Osteocyte (in vitro differentiated cells): ENCODE data around the gene RHOD. TPM values are rescaled to one million over a fixed set of nuclear protein-coding genes. Genes with fewer than 3 reads are reported as not detected.

Source experiments
- DNase-seq: peaks from one replicate; pipeline ENCODE4 v3.0.0; 2021; ENCODE audit warnings: mixed read lengths; ENCODE audit not compliant: unreplicated experiment; ENCODE audit errors: extremely low spot score
- H3K27ac Mint-ChIP-seq: one replicate; pipeline ENCODE4 v1.8.0; 2021; ENCODE audit warnings: mild to moderate bottlenecking, mixed read lengths; ENCODE audit not compliant: unreplicated experiment
- H3K27me3 Mint-ChIP-seq: one replicate; pipeline ENCODE4 v1.8.0; 2021; ENCODE audit warnings: mixed read lengths; ENCODE audit not compliant: unreplicated experiment
- H3K36me3 Mint-ChIP-seq: one replicate; pipeline ENCODE4 v1.8.0; 2021; ENCODE audit warnings: mixed read lengths; ENCODE audit not compliant: unreplicated experiment
- H3K4me1 Mint-ChIP-seq: one replicate; pipeline ENCODE4 v1.8.0; 2021; ENCODE audit warnings: mixed read lengths; ENCODE audit not compliant: unreplicated experiment
- H3K4me3 Mint-ChIP-seq: one replicate; pipeline ENCODE4 v1.8.0; 2021; ENCODE audit warnings: mild to moderate bottlenecking, moderate library complexity, mixed read lengths; ENCODE audit not compliant: unreplicated experiment
- H3K9me3 Mint-ChIP-seq: one replicate; pipeline ENCODE4 v1.8.0; 2021; ENCODE audit warnings: mixed read lengths; ENCODE audit not compliant: unreplicated experiment
- CTCF ChIP-seq: fragments of 200-600 bp; sonication (generic); IDR thresholded peaks from 2 replicates; pipeline ENCODE4 v1.5.0; 2021; ENCODE audit warnings: antibody characterized with exemption, mild to moderate bottlenecking, moderate library complexity
- total RNA-seq: library from RNA; stranded (reverse); gene quantifications from 2 replicates; pipeline ENCODE4 v1.2.1, GENCODE V29; 2021

RHOD gene
- total RNA-seq, 1 donor from 2014 or later: 9.4 TPM

DNA sequence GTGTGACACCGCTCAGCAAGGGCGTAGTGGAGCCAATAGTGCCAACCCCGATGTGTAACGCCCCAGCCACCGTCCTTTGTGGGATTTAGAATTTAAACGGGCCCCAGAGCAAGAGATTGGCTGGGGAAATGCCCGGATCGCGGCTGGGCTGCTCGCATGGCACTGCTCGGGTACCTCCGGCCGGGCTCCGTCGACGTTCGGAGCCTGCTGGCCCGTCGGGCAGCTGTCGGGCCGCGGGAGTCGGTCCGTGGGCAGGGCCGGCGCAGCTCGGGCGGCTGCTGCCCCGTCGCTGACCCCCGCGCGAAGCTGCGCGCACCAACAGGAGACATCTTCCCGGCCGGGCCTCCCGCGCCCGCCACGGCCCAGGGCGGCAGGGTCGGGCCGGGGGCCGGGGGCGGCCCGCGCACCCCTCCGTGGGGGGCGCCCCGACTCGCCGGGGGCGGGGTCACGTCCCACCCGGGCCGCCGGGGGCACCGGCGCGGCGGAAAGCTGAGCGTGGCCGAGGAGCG is 61.1 kb downstream of the RHOD start:
- no peak for DNase-seq
- H3K27me3 Mint-ChIP-seq: no peaks in the 10 kb centered on the region

GRCh38 chr11:67118181-67118766 is 61.6 kb downstream of the RHOD start:
- TF ChIP-seq CTCF: no peak
- Mint-ChIP-seq H3K9me3 (no peaks in the 10 kb centered on the region), H3K36me3 (no peaks in the 10 kb centered on the region), H3K4me1 (peaks cover 14% of the 10 kb centered on the region), H3K27ac (peak overlapping the region; percentile 34), H3K4me3 (no peak overlapping the region), H3K27me3 (no peaks in the 10 kb centered on the region)
- peak; percentile 86 for DNase-seq

More for the DNA sequence above, 61.1 kb downstream of the RHOD start:
- no peaks in the 10 kb centered on the region for H3K36me3 Mint-ChIP-seq
- H3K27ac Mint-ChIP-seq: peak overlapping the region; percentile 71
- no peak overlapping the region for H3K4me3 Mint-ChIP-seq
- peaks cover 10% of the 10 kb centered on the region for H3K4me1 Mint-ChIP-seq
- TF ChIP-seq CTCF: no peak
- no peaks in the 10 kb centered on the region for H3K9me3 Mint-ChIP-seq

DNA sequence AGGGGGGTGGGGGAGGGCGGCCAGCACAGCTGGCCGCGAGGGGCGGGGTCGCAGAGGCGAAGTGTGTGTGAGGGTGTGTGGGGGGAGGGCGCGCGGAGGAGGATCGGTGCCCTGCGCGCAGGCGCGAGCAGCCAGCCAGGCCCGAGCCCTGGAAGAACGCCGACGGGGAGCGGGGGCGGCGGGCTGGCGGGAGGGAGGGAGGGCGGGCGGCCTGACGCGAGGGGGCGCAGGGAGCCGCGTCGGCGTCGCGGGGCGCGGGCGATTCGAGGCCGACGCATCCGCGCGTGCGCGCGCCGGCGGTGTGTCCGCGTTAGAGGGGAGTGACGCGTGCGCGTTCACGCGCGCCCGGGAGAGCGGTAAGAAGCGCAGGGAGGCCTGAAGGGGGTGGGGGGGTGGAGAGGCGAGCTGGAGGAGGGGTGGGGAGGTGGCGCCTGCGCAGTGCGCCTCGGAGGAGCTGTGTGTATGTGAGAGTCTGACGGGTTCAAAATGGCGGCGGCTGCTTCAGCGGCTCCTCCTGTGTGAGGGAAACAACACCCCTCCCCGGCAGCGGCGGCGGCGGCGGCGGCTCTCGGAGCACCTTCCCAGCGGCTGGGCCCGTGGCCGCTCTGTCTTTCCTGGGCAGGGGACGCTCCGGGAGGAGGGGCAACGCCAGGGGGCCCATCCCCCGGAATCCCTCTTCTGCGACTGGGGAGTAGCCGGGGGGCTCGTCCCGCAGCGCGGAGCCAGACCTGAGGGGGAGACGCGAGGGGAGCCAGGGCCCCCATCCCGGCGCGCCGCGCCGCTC is 62.3 kb downstream of the RHOD start, which contains the start of gene KDM2A:
TSS of gene KDM2A (plus strand) at position 463 of the 784 bp plus-strand sequence. CDS start 2,054 bp downstream, outside the sequence.
- H3K36me3 Mint-ChIP-seq: no peaks in the 10 kb centered on the region
- peak within 1 kb of the TSS; percentile 85 for H3K27ac Mint-ChIP-seq
- no peaks in the 10 kb centered on the region for H3K27me3 Mint-ChIP-seq
- no peaks in the 10 kb centered on the region for H3K9me3 Mint-ChIP-seq
- DNase-seq: peak; percentile 99
- peak; percentile 49 for TF ChIP-seq CTCF
- H3K4me3 Mint-ChIP-seq: peak within 1 kb of the TSS; percentile 96
- peaks cover 17% of the 10 kb centered on the region for H3K4me1 Mint-ChIP-seq

DNA sequence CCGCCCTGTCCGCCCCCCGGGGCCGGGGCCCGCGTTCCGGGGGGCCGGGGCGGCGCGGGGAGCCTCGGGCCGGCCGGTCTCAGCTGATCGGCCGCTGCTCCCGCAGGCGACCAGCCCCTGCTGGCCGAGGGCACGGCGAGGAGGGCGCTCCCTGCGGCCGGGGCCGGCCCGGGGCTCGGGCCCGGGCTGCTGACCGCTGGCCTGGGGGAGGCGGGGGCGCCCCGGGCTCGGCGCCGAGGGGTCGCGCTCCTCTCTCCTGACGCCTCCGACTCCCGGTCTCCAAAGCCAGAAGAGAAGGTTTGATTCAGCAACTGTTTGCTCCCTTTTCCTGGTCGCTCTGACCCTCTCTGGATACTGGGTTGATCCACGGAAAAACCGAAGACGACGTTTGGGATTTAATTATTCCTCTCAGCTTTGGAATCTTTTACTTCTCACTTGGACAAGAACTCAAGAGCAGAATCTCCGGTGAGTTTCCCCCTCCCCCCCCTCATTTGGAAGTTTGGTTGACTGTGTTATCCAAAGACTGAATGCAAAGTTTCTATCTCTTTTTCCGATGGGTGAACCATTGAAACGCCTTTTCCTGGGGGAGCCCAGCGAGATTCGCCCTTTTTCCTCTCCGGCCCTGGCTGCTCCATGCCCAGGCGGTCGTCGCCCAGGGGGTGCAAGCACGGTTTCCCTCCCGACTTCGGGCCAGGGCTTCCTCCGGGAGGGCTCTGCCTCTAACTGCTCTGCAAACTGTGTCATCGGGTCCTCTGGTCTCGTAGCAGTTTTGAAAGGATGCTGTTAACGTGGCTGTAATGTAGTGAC is 63.1 kb downstream of the RHOD start:
- H3K27ac Mint-ChIP-seq: peak overlapping the region; percentile 85
- H3K27me3 Mint-ChIP-seq: no peaks in the 10 kb centered on the region
- peak overlapping the region; percentile 96 for H3K4me3 Mint-ChIP-seq
- peaks cover 19% of the 10 kb centered on the region for H3K4me1 Mint-ChIP-seq
- peak; percentile 16 for TF ChIP-seq CTCF
- no peaks in the 10 kb centered on the region for H3K36me3 Mint-ChIP-seq
- no peaks in the 10 kb centered on the region for H3K9me3 Mint-ChIP-seq
- no peak for DNase-seq
